HEK293T (cell line): ENCODE results near the gene ITLN1.

Experiments used
- FOXM1 ChIP-seq: fragments of 450-650 bp; IDR thresholded peaks from 2 replicates; pipeline ENCODE4 v1.6.1; 2017; ENCODE audit warnings: mild to moderate bottlenecking, borderline replicate concordance
- SP1 ChIP-seq: fragments of 450-650 bp; IDR thresholded peaks from 2 replicates; pipeline ENCODE4 v1.6.1; 2017

- TF ChIP-seq SP1 (no peak), FOXM1 (no peak)
Observed at GRCh38 chr1:160860840-160861505, 24.0 kb downstream of the ITLN1 start.
